HCT116 (cell line): ENCODE data around the gene CA12.

Experiments used
- EZH2 ChIP-seq: fragments of 200-600 bp; sonication (generic); IDR thresholded peaks from 2 replicates; pipeline ENCODE4 v1.6.1; 2017; ENCODE audit warnings: antibody characterized with exemption, mixed run types
- POLR2AphosphoS5 ChIP-seq: IDR thresholded peaks from 2 replicates; pipeline ENCODE4 v1.6.1; 2011; ENCODE audit warnings: mild to moderate bottlenecking, low read depth, low read length, moderate library complexity
- TF ChIP-seq, protein P1 (sequence below), 3 experiments: fragments of 200-600 bp in 1 of 3; sonication (generic) in 1 of 3; IDR thresholded peaks in 2 of 3; conservative IDR thresholded peaks in 1 of 3; 2 replicates each; pipeline ENCODE4 v1.5.1; 2012 to 2017; ENCODE audit warnings: low read depth in 2 of 3, low read length in 2 of 3, antibody characterized with exemption in 1 of 3, borderline replicate concordance in 1 of 3, control low read depth in 1 of 3, mild to moderate bottlenecking in 1 of 3, mixed read lengths in 1 of 3, mixed run types in 1 of 3, moderate library complexity in 1 of 3; ENCODE audit not compliant: insufficient read depth in 1 of 3

DNA sequence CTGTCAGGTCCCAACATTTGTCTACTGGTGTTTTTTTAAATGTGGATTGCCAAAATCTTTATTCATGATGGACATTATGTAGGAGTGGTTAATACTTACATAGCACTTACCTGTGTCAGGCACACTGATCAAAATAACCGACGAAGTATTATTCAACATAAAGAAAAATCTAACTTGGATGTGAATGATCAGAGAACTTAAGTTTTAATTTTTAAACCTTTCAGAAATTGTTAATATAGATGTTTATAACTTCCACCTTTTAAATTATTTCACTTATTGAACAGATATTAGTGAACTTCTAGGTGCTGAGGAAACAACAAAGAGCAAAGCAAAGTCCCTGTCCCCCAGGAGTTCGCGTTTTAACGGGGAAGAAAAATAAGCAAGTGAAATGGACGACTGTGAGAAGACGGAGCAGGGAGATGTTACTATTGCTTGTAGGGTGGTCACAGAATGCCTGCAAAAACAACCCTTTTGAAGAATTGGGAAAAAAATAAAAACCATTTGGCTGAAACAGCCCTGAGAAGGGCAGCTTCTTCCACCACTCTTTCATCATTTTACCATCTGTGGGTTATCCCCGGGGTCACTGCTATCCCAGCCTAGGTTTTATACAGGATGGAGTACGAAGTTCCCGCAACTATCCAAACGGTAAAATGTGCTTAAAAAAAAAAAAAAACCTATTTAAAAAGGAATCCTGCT lies 105.2 kb downstream of the CA12 start:
- TF ChIP-seq POLR2AphosphoS5 (no peak), EZH2 (no peak)
- TF ChIP-seq, protein P1, sequence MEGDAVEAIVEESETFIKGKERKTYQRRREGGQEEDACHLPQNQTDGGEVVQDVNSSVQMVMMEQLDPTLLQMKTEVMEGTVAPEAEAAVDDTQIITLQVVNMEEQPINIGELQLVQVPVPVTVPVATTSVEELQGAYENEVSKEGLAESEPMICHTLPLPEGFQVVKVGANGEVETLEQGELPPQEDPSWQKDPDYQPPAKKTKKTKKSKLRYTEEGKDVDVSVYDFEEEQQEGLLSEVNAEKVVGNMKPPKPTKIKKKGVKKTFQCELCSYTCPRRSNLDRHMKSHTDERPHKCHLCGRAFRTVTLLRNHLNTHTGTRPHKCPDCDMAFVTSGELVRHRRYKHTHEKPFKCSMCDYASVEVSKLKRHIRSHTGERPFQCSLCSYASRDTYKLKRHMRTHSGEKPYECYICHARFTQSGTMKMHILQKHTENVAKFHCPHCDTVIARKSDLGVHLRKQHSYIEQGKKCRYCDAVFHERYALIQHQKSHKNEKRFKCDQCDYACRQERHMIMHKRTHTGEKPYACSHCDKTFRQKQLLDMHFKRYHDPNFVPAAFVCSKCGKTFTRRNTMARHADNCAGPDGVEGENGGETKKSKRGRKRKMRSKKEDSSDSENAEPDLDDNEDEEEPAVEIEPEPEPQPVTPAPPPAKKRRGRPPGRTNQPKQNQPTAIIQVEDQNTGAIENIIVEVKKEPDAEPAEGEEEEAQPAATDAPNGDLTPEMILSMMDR (IDR thresholded peaks at IDR 0.05 in 2 of 3, conservative IDR thresholded peaks at IDR 0.05 in 1 of 3; ENCODE audit: borderline replicate concordance in 1 of 3, insufficient read depth in 1 of 3, low read depth in 2 of 3, low read length in 2 of 3), result no peak
